Kidney tubule cell (primary cell): ENCODE measurements around the gene EHMT1.

Experiments used
- DNase-seq: peaks from one replicate; pipeline ENCODE4 v3.0.0-alpha.2; 2018; ENCODE audit warnings: low spot score

Gene EHMT1

GRCh38 chr9:137787786-137788505 lies 169.1 kb downstream of the EHMT1 start:
- no peak for DNase-seq

- DNase-seq = peak; percentile 58
Observed at GRCh38 chr9:137788561-137789294, 169.9 kb downstream of the EHMT1 start.

- no peak for DNase-seq
Observed at GRCh38 chr9:137789295-137789895, 170.6 kb downstream of the EHMT1 start.

GRCh38 chr9:137791947-137792346 lies 173.1 kb downstream of the EHMT1 start:
- DNase-seq = no peak

- DNase-seq = no peak
Observed at GRCh38 chr9:137793196-137793841, 174.5 kb downstream of the EHMT1 start.

- no peak for DNase-seq
Observed at GRCh38 chr9:137795156-137795666, 176.4 kb downstream of the EHMT1 start.

- DNase-seq = no peak
Observed at GRCh38 chr9:137797206-137798120, 178.7 kb downstream of the EHMT1 start.

- DNase-seq = no peak
Observed at GRCh38 chr9:137798142-137798541, 179.3 kb downstream of the EHMT1 start.

GRCh38 chr9:137798901-137799629 lies 180.3 kb downstream of the EHMT1 start:
- DNase-seq = no peak

GRCh38 chr9:137799630-137799983 lies 180.8 kb downstream of the EHMT1 start:
- no peak for DNase-seq

- DNase-seq = no peak
Observed at GRCh38 chr9:137800196-137801022, 181.6 kb downstream of the EHMT1 start.

- no peak for DNase-seq
Observed at GRCh38 chr9:137801023-137801319, 182.2 kb downstream of the EHMT1 start.

GRCh38 chr9:137802021-137802420 lies 183.2 kb downstream of the EHMT1 start:
- DNase-seq = no peak

GRCh38 chr9:137802521-137803243 lies 183.9 kb downstream of the EHMT1 start:
- no peak for DNase-seq

GRCh38 chr9:137804908-137805630 lies 186.3 kb downstream of the EHMT1 start:
- peak; percentile 53 for DNase-seq

GRCh38 chr9:137807721-137808703 lies 189.2 kb downstream of the EHMT1 start:
- no peak for DNase-seq

- no peak for DNase-seq
Observed at GRCh38 chr9:137809040-137809576, 190.3 kb downstream of the EHMT1 start.
